PC-3 (cell line): ENCODE measurements around the gene ZNF839. TPM values are rescaled to one million over a fixed set of nuclear protein-coding genes. Genes with fewer than 3 reads are reported as not detected.
A peak's percentile ranks its signal among the peaks of the same experiment; 100 is the strongest.

Experiments
- ATAC-seq: fragments of 200-7000 bp; cut with Tn5 transposase; 2 replicates; pipeline ENCODE4 v1.9.1; 2020; ENCODE audit warnings: mild to moderate bottlenecking, moderate library complexity
- BruUV-seq: library from RNA; stranded (reverse); fragments of 400-500 nt; replicated peaks from 2 replicates; lab custom pipeline; 2021; lab: Mats Ljungman, UMichigan
- CTCF ChIA-PET: fragments of 300-600 bp; sonication (Branson Sonifier 250); formaldehyde crosslinking; loops from one replicate; lab custom pipeline; 2022; ENCODE audit warnings: antibody characterized with exemption; lab: Charles Lee
- POLR2A ChIA-PET: fragments of 300-600 bp; sonication (Branson Sonifier 250); formaldehyde crosslinking; loops from one replicate; lab custom pipeline; 2022; ENCODE audit warnings: antibody characterized with exemption; ENCODE audit not compliant: unreplicated experiment; lab: Charles Lee
- DNase-seq: peaks from one replicate; pipeline ENCODE4 v3.0.0-alpha.2; 2015
- H2AFZ ChIP-seq: fragments of 300-600 bp; sonication (generic); 2 replicates; pipeline ENCODE4 v1.6.0; 2016; ENCODE audit warnings: antibody characterized with exemption, low read length
- H3F3A ChIP-seq: fragments of 300-600 bp; sonication (generic); one replicate; pipeline ENCODE4 v1.6.0; 2017; ENCODE audit warnings: antibody characterized with exemption, low read length, control low read depth, mild to moderate bottlenecking; ENCODE audit not compliant: unreplicated experiment
- H3K27ac ChIP-seq: fragments of 300-600 bp; sonication (generic); 2 replicates; pipeline ENCODE4 v1.5.1; 2016; ENCODE audit warnings: mild to moderate bottlenecking, low read length
- H3K27me3 ChIP-seq: fragments of 300-600 bp; sonication (generic); 2 replicates; pipeline ENCODE4 v1.6.1; 2016; ENCODE audit warnings: low read length, mixed read lengths
- H3K36me3 ChIP-seq: fragments of 300-600 bp; sonication (generic); 2 replicates; pipeline ENCODE4 v1.6.1; 2016; ENCODE audit warnings: low read depth, mixed run types, low read length, mixed read lengths
- H3K4me1 ChIP-seq: fragments of 300-600 bp; sonication (generic); 2 replicates; pipeline ENCODE4 v1.5.1; 2016; ENCODE audit warnings: low read length; ENCODE audit not compliant: insufficient read depth
- H3K4me2 ChIP-seq: fragments of 300-600 bp; sonication (generic); 2 replicates; pipeline ENCODE4 v1.6.0; 2016; ENCODE audit warnings: low read length
- H3K4me3 ChIP-seq: fragments of 300-600 bp; sonication (generic); 2 replicates; pipeline ENCODE4 v1.5.1; 2016; ENCODE audit warnings: mild to moderate bottlenecking, low read length, mixed read lengths
- H3K79me2 ChIP-seq: fragments of 300-600 bp; sonication (generic); 2 replicates; pipeline ENCODE4 v1.6.1; 2017; ENCODE audit warnings: low read length, mixed read lengths
- H3K9ac ChIP-seq: fragments of 300-600 bp; sonication (generic); 2 replicates; pipeline ENCODE4 v1.6.0; 2016; ENCODE audit warnings: mild to moderate bottlenecking, low read length
- H3K9me2 ChIP-seq: fragments of 300-600 bp; sonication (generic); replicated peaks from 2 replicates; pipeline ENCODE4 v1.6.1; 2016; ENCODE audit warnings: mixed run types, low read length, mixed read lengths
- H3K9me3 ChIP-seq: fragments of 300-600 bp; sonication (generic); 2 replicates; pipeline ENCODE4 v1.6.1; 2016; ENCODE audit warnings: low read length, mixed read lengths
- H4K20me1 ChIP-seq: fragments of 300-600 bp; sonication (generic); 2 replicates; pipeline ENCODE4 v1.6.1; 2016; ENCODE audit warnings: low read length, mixed read lengths
- CTCF ChIP-seq: fragments of 300-600 bp; sonication (generic); conservative IDR thresholded peaks from 2 replicates; pipeline ENCODE4 v1.5.1; 2017; ENCODE audit warnings: antibody characterized with exemption, low read depth, mild to moderate bottlenecking, low read length
- EZH2 ChIP-seq: fragments of 300-600 bp; sonication (generic); IDR thresholded peaks from one replicate; pipeline ENCODE4 v1.6.1; 2017; ENCODE audit warnings: antibody characterized with exemption, mild to moderate bottlenecking, low read length; ENCODE audit not compliant: unreplicated experiment
- EZH2phosphoT487 ChIP-seq: fragments of 300-600 bp; sonication (generic); IDR thresholded peaks from 2 replicates; pipeline ENCODE4 v1.6.1; 2018; ENCODE audit warnings: mild to moderate bottlenecking, antibody characterized with exemption, low read length, borderline replicate concordance
- intact Hi-C: fragments of 100-400 bp; cut with micrococcal nuclease; formaldehyde crosslinking; loops from 2 replicates; pipeline ENCODE4 v1.9.0; 2023
- total RNA-seq: library from RNA; depleted of rRNA; stranded (reverse); fragments of >200 nt; gene quantifications from 2 replicates; pipeline ENCODE4 v1.2.3, GENCODE V29; 2014

Gene ZNF839
- total RNA-seq, 1 experiment from 2014 or later = 13.2 TPM

- ChIA-PET CTCF (no interaction called here), POLR2A (interaction anchor here (0.6 kb wide), 1 partner anchor 15 kb away, joined by 5 read pairs; no protein-coding TSS in a partner anchor)
- DNase-seq (no peak), ATAC-seq (no peak)
- no peaks in the 10 kb centered on the region for H3K9me3 ChIP-seq
- intact Hi-C loops = loop anchor here (1.0 kb wide), 1 partner anchor 17 kb away; no protein-coding TSS in a partner anchor
- H3K4me1 ChIP-seq = peaks cover 73% of the 10 kb centered on the region
- no peaks in the 10 kb centered on the region for H4K20me1 ChIP-seq
- H3K4me3 ChIP-seq = no peak overlapping the region
- no peaks in the 10 kb centered on the region for H3K27me3 ChIP-seq
- H3F3A ChIP-seq = peaks cover 27% of the 10 kb centered on the region
- peaks cover 49% of the 10 kb centered on the region for H3K36me3 ChIP-seq
- TF ChIP-seq CTCF = no peak
- TF ChIP-seq EZH2phosphoT487 = no peak
- H3K79me2 ChIP-seq = peaks cover 70% of the 10 kb centered on the region
- TSS peak; percentile 57 for BruUV-seq
- H2AFZ ChIP-seq = no peak overlapping the region
- no peaks in the 10 kb centered on the region for H3K9me2 ChIP-seq
- peak overlapping the region; percentile 61 for H3K4me2 ChIP-seq
- peak overlapping the region; percentile 93 for H3K9ac ChIP-seq
- H3K27ac ChIP-seq = peak overlapping the region; percentile 99
Observed at GRCh38 chr14:102279282-102279681, 40.3 kb upstream of the ZNF839 start.

GRCh38 chr14:102279688-102280348 lies 39.7 kb upstream of the ZNF839 start:
- peaks cover 74% of the 10 kb centered on the region for H3K4me1 ChIP-seq
- peak; percentile 99 for DNase-seq
- H3K4me3 ChIP-seq = peak overlapping the region; percentile 11; the same call in 1 of the 2 replicates
- H3K27ac ChIP-seq = peak overlapping the region; percentile 99
- no peaks in the 10 kb centered on the region for H3K27me3 ChIP-seq
- POLR2A ChIA-PET = no interaction called here
- intact Hi-C loops = loop anchor here (1.0 kb wide), 2 partner anchors 18 to 25 kb away; partner anchors contain the start of gene MOK
- CTCF ChIA-PET = no interaction called here
- H3K36me3 ChIP-seq = peaks cover 45% of the 10 kb centered on the region
- H3K9me3 ChIP-seq = no peaks in the 10 kb centered on the region
- no peaks in the 10 kb centered on the region for H3K9me2 ChIP-seq
- no peak overlapping the region for H2AFZ ChIP-seq
- H3K79me2 ChIP-seq = peaks cover 72% of the 10 kb centered on the region
- H3K9ac ChIP-seq = peak overlapping the region; percentile 93
- H3F3A ChIP-seq = peaks cover 27% of the 10 kb centered on the region
- H4K20me1 ChIP-seq = no peaks in the 10 kb centered on the region
- BruUV-seq = no TSS peak
- no peak for TF ChIP-seq EZH2
- TF ChIP-seq CTCF = no peak
- no peak for TF ChIP-seq EZH2phosphoT487
- peak overlapping the region; percentile 61 for H3K4me2 ChIP-seq
- peak; percentile 85 for ATAC-seq
